HG03103 (cell line): Measurements from ENCODE around the gene ATOSA.
A peak's percentile ranks its signal among the peaks of the same experiment; 100 is the strongest.

Source experiments
- ATAC-seq: cut with Tn5 transposase; IDR thresholded peaks from one replicate; pipeline ENCODE4 v1.9.1; 2021; ENCODE audit warnings: low read depth; ENCODE audit not compliant: unreplicated experiment

Gene ATOSA, protein sequence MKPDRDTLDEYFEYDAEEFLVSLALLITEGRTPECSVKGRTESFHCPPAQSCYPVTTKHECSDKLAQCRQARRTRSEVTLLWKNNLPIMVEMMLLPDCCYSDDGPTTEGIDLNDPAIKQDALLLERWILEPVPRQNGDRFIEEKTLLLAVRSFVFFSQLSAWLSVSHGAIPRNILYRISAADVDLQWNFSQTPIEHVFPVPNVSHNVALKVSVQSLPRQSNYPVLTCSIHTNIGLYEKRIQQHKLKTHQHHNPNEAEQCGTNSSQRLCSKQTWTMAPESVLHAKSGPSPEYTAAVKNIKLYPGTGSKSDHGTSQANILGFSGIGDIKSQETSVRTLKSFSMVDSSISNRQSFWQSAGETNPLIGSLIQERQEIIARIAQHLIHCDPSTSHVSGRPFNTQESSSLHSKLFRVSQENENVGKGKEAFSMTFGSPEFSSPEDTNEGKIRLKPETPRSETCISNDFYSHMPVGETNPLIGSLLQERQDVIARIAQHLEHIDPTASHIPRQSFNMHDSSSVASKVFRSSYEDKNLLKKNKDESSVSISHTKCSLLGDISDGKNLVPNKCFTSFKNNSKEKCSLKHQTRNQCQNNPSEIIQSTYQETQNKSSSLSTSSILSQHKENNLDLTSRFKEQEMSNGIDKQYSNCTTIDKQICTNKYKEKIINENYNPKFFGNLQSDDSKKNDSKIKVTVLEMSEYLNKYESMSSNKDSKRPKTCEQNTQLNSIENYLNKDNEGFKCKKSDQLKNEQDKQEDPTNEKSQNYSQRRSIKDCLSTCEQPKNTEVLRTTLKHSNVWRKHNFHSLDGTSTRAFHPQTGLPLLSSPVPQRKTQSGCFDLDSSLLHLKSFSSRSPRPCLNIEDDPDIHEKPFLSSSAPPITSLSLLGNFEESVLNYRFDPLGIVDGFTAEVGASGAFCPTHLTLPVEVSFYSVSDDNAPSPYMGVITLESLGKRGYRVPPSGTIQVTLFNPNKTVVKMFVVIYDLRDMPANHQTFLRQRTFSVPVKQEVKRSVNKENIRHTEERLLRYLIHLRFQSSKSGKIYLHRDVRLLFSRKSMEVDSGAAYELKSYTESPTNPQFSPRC

DNA sequence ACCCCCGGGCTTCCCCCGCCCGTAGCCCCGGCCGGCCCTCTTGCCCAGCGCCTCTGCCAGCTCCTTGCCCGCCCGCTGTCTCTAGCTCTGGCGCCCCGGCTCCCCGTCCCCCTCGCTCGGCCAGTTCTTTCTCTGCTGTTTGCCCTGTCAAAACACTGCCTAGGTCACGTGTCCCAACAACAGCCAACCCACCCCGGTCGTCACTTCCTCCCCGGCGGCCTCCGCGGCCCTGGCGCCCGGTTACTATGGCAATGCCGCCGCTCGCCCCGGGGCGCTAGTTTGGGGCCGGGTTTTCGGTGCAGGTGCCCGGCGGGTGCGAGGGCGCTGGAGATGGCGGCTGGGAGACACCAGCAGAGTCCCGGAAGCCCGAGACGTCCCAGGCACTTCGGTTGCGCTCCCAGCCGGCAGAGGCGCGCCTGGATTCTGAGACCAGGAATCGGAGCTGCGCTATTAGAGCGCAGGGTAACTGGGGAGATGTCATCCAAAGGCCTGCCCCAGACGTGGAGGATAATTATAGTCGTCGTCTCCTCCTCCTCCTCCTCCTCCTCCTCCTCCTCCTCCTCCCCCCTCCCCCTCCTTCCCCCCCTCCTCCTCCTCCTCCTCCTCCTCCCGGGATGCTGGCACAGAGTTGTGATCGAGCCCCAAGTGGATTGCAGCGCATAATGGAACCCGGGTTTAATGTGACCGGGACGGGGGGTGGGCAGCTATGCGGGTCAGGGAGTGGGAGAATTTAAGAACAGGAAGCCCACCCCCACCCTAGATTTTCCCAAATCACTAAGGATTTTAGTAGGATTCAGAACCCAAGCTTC, at the start of gene ATOSA:
Gene ATOSA, minus strand, starts transcription at position 157 of the 809 bp plus-strand sequence. CDS start 1,367 bp downstream, outside the sequence.
- peak; percentile 62 for ATAC-seq

- ATAC-seq: no peak
Measured at GRCh38 chr15:52728899-52729298, 49.7 kb upstream of the ATOSA start.

GRCh38 chr15:52727815-52728214, 48.6 kb upstream of the ATOSA start:
- no peak for ATAC-seq

DNA sequence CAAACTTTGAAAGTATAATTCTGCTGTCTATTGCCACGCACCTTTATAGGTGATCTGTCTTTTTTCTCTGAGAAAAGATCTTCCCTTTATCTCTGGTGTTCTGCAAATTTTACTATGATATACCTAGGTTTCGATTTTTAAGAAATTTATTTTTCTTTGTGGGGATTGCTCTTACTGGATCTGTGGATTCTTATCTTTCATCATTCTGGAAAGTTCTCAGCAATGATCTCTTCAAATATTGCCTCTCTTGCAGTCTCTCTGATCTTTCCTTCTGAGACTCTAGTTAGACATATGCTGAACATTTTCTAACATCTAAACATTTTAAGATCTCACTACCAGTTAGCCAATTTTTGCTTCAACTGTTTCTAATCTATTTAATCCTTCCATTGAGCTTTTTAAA, 47.0 kb upstream of the ATOSA start:
- ATAC-seq: no peak

DNA sequence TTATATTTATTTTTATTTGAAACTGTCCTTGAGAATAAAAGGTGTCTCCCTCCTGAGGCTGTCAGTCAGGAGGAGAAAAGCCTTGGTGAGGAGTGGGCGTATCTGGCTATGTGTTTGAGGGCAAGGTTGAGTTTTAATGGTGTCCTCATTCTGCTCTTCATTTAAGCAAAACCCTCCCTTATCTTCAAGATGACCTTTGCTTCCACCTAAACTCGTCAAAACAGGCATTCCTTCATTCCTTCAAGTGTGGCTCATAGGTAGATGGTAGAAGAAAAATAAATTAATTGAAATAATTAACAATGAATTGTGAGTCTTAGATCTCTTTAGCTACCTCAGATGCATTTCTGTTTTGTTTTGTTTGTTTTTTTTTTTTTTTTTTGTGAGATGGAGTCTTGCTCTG, 39.4 kb upstream of the ATOSA start:
- no peak for ATAC-seq

GRCh38 chr15:52717924-52718323, 38.7 kb upstream of the ATOSA start:
- no peak for ATAC-seq

DNA sequence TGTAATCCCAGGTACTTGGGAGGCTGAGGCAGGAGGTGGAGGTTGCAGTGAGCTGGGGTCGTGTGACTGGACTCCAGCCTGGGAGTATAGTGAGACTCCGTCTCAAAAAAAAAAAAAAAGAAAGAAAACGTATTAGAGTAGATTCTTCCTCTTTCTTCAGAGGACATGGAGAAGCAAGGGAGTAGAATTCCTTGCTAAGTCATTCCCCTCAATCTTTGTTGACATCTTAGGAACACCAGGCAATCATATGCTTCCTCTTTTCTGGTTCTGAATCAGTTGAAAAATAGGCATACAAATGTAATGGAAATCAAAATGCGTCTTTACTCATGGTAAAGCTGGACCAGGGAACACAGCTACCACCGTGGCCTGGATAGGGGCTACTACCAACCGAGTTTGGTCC, 38.3 kb upstream of the ATOSA start:
- no peak for ATAC-seq

GRCh38 chr15:52716536-52716935, 37.3 kb upstream of the ATOSA start:
- ATAC-seq: no peak

DNA sequence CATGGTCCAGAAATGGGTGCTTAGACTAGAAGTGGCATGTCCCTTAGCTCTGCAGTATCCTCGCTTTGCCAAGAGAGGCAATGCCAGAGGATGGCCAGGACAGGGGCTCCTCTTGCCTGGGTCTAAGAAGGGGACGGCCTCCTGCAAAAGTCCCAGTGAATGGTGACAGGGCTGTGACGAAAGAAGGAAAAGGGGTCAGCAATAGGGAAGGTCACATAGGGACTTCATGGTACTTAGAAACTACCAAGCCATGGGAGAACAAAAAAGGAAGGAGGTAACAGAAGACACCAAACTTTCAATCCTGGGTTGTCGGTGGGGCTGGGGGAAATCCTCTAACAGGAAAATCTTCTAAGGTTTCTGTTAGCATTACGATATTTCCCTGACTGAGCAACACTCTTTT, 36.2 kb upstream of the ATOSA start:
- no peak for ATAC-seq

- no peak for ATAC-seq
Measured at GRCh38 chr15:52714968-52715367, 35.8 kb upstream of the ATOSA start.

DNA sequence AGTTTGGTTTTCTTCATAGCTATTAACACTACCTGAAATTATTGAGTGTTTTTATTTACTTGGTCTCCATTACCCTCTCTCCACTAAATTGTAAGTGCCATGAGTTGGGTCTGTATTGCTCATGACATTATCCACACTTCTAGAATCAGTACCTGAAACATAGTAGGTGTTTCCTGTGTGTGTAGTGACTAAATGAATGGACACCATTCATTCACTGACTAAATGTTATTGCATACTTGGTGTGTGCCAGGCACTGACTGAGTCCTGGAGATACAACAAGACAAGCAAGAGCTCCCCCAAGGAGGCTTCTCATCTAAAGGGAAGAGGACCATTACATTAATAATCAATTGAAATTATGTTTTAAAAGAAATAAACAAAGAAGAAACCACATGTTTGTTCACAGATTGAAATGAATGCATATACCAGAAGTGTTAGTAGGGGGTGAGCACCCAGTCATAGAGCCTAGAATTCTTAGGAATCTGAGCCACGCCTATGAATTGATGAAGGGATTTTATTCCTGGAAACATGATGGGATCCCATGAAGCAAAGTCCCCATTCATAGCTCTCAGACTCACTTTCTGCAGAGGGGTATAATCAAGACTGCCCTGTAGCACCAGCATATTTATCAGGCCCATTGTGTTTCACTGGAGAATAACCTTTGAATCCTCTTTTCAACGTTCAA, 31.7 kb upstream of the ATOSA start:
- ATAC-seq: no peak

- ATAC-seq: peak; percentile 40
Measured at GRCh38 chr15:52710050-52710707, 31.0 kb upstream of the ATOSA start.

DNA sequence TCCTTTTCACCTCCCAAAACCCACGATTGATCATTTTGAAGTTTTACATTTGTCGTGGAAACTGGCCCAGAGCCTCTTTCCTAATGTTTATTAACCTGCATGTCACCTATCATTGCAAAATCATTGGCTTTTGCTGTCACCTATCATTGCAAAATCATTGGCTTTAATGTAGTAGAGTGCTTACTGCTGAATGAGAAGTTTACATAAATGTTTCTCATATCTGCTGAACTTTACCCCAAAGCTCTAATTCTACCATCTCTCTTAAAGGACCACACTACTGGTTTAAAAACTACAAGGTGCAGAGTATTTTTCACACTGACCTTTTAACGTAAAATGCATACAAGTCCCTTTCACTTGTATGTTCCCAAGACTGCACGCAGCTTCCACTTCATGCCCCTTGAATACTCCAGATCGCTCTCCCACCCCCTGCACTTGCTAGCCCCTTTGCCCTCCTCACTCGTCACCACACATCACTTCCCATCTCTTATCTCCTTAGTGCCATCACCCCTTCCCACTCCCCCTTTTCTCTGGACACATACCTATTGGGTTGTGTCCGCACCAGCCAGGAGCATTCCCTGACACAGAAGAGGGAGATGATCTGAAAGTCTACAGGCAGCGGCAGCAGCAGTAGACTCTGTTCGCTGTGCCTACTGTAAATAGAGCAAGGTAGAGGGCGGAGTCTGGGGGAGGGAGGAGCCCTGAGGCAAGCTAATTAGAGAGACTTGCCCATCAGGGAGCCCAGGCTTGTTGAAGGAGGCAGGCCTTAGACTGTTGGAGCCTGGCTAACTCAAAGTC, 30.2 kb upstream of the ATOSA start:
- ATAC-seq: peak; percentile 91

DNA sequence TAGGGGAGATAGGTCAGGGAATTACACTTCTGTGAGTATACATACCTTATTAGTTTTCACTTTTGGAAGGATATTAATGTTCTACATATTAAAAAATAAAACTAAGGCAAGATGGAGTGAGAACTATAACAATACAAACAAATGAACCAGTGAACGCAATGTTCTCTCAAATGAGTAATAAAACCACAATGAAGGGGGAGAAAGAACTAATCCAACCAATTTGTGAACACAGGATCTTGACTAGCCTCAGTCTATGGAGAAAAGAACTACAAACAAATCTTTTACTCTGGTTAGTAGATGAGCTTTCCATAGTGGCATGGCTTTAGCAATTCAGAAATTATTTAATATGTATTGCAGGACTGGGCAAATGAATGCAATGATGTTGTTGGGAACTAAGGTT, 26.9 kb upstream of the ATOSA start:
- ATAC-seq: no peak

GRCh38 chr15:52702390-52702789, 23.2 kb upstream of the ATOSA start:
- no peak for ATAC-seq

DNA sequence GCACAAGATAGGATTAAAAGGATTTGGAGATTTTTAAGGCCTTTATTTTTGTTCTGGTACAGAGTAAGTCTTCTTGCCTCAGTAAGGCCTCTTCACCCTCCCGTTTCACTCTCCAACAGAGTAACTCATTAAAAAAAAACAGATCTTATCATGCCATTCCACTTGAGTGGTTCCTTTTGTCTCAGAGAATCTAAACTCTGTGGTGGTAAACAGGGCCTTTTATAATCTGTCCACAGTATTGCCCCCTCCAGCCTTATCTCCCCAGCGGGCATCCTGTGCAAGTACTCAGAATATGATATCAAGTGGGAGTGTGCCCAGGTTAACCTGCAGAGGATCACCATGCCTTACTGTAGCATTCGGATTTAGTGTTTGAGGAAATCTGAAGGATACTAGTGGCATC, 20.3 kb upstream of the ATOSA start:
- no peak for ATAC-seq

DNA sequence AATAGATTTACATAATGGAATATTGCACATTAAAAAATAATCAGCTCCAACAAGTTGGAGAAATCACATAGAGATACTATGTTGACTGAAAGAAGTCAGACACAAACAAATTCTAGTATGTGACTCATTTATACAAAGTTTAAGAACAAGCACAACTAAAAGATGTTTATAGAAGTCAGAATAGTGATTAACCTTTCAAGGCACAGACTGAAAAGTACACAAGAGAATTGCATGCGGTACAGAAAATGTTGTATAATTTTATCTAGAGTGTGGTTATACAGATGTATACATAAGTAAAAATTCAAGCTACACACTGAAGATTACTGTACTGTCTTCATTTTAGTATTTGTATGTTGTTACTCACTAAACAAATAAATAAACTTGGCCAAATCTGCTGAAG, 19.3 kb upstream of the ATOSA start:
- no peak for ATAC-seq

DNA sequence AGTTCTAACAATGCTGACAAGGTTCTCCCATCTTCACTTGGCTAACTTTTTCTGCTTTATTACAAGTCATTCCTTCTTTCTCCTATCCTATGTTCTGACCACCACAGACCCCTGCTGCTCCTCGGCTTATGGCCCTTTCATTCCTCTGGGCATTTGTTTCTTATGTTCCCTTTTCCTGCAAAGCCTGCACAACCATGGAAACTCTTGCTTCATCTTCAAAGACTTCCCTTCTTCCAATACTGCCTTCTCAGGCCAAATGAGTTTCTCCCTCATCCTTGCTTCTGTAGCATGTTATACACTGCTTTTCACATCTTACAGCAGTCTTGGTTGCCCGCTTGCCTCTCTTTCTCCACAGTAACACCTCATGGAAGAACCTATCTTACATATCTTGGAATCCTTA, 17.9 kb upstream of the ATOSA start:
- ATAC-seq: no peak

DNA sequence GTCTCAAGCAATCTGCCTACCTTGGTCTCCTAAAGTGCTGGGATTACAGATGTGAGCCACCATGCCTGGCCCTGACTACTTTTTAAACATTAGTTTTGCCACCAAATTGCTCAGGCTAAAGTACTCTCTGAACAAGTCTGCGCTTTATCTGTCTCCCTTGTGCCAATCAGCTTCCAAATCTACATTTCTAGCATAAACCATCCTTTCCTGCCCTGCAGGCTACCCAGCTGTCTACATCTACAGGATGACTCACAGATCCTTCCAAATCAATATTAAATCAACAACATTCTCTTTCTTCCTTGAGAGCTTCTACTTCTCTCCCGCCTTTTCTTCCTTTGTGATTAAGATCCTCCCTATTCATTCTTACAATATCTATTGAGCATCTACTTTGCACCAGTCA, 16.0 kb upstream of the ATOSA start:
- no peak for ATAC-seq
